Type B pancreatic cell (in vitro differentiated cells): ENCODE data around the gene MSI2. TPM values are rescaled to one million over a fixed set of nuclear protein-coding genes. Genes with fewer than 3 reads are reported as not detected.

Source experiments
- DNase-seq: peaks from one replicate; pipeline ENCODE4 v3.0.0; 2021; ENCODE audit warnings: mixed read lengths; ENCODE audit not compliant: unreplicated experiment; ENCODE audit errors: extremely low spot score
- H3K27ac Mint-ChIP-seq: 2 replicates; pipeline ENCODE4 v1.8.0; 2021; ENCODE audit warnings: mild to moderate bottlenecking, mixed read lengths
- H3K27me3 Mint-ChIP-seq: 2 replicates; pipeline ENCODE4 v1.8.0; 2021; ENCODE audit warnings: mixed read lengths
- H3K36me3 Mint-ChIP-seq: 2 replicates; pipeline ENCODE4 v1.8.0; 2021; ENCODE audit warnings: mixed read lengths
- H3K4me1 Mint-ChIP-seq: one replicate; pipeline ENCODE4 v1.8.0; 2021; ENCODE audit warnings: mixed read lengths; ENCODE audit not compliant: unreplicated experiment
- H3K4me3 Mint-ChIP-seq: 2 replicates; pipeline ENCODE4 v1.8.0; 2021; ENCODE audit warnings: mild to moderate bottlenecking, mixed read lengths
- H3K9me3 Mint-ChIP-seq: 2 replicates; pipeline ENCODE4 v1.8.0; 2021; ENCODE audit warnings: mixed read lengths
- total RNA-seq: library from RNA; stranded (reverse); gene quantifications from 2 replicates; pipeline ENCODE4 v1.2.1, GENCODE V29; 2021; ENCODE audit warnings: low replicate concordance
- TF ChIP-seq, protein P1 (sequence below): fragments of 200-600 bp; sonication (generic); conservative IDR thresholded peaks from 2 replicates; pipeline ENCODE4 v1.5.0; 2021; ENCODE audit warnings: antibody characterized with exemption, mild to moderate bottlenecking

The MSI2 gene
- total RNA-seq, 1 donor from 2014 or later = 158 TPM

DNA sequence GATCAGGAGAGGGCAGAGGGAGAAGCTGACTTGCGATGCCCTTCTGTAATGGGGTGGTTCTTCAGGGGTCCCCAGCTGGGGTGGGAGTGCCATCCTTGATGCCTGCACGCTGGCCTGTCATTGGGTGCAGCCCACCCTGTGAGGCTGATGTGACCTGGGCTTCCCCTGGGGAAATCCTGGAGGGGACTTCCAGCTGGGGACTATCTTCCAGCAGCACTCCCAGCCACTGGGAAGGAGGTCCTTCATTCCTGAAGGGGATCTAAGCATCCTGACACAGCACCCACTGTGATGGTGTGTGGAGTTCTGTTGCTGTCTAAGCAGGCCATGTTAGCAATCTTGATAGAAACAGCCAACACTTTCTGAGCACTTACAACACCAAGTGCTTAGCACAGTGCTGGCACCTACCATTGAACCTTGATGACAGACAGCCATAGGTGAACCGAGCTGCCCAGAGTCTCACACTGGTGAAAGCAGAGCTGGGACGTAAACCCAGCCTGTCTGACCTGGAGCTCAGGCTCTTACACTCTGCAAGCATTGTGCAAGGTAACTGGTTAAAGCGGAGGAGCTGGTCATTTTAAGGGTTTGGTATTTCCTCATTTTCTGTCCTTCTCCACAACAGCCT lies 277.5 kb downstream of the MSI2 start:
- Mint-ChIP-seq H3K9me3 (no peaks in the 10 kb centered on the region), H3K4me3 (no peak overlapping the region), H3K27me3 (no peaks in the 10 kb centered on the region), H3K36me3 (peaks cover 16% of the 10 kb centered on the region), H3K4me1 (peaks cover 82% of the 10 kb centered on the region), H3K27ac (no peak overlapping the region)
- DNase-seq = no peak
- TF ChIP-seq, protein P1, sequence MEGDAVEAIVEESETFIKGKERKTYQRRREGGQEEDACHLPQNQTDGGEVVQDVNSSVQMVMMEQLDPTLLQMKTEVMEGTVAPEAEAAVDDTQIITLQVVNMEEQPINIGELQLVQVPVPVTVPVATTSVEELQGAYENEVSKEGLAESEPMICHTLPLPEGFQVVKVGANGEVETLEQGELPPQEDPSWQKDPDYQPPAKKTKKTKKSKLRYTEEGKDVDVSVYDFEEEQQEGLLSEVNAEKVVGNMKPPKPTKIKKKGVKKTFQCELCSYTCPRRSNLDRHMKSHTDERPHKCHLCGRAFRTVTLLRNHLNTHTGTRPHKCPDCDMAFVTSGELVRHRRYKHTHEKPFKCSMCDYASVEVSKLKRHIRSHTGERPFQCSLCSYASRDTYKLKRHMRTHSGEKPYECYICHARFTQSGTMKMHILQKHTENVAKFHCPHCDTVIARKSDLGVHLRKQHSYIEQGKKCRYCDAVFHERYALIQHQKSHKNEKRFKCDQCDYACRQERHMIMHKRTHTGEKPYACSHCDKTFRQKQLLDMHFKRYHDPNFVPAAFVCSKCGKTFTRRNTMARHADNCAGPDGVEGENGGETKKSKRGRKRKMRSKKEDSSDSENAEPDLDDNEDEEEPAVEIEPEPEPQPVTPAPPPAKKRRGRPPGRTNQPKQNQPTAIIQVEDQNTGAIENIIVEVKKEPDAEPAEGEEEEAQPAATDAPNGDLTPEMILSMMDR = no peak

DNA sequence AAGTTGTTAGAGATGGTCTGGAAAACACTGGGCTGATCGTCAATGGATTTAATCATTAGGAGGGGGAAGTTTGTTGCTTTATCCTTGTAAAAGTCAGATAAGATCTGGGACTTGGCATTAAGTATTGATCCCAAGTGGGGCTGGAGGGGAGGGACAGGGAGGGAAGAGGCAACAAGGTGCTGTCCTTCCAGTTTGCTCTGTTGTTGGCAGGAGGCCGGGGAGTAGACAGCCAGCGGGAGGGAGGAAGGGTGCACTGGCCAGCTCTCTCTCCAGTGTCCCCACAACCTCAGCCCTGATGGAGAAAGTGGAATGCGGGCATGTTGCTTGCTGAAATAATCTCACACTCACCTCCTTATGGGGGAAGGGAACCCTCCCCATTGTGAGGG lies 278.5 kb downstream of the MSI2 start:
- no peak for DNase-seq
- H3K4me3 Mint-ChIP-seq = peak overlapping the region; percentile 26
- H3K27ac Mint-ChIP-seq = no peak overlapping the region
- peaks cover 16% of the 10 kb centered on the region for H3K36me3 Mint-ChIP-seq
- H3K4me1 Mint-ChIP-seq = peaks cover 83% of the 10 kb centered on the region
- no peaks in the 10 kb centered on the region for H3K27me3 Mint-ChIP-seq
- TF ChIP-seq, protein P1 = no peak
- H3K9me3 Mint-ChIP-seq = no peaks in the 10 kb centered on the region

DNA sequence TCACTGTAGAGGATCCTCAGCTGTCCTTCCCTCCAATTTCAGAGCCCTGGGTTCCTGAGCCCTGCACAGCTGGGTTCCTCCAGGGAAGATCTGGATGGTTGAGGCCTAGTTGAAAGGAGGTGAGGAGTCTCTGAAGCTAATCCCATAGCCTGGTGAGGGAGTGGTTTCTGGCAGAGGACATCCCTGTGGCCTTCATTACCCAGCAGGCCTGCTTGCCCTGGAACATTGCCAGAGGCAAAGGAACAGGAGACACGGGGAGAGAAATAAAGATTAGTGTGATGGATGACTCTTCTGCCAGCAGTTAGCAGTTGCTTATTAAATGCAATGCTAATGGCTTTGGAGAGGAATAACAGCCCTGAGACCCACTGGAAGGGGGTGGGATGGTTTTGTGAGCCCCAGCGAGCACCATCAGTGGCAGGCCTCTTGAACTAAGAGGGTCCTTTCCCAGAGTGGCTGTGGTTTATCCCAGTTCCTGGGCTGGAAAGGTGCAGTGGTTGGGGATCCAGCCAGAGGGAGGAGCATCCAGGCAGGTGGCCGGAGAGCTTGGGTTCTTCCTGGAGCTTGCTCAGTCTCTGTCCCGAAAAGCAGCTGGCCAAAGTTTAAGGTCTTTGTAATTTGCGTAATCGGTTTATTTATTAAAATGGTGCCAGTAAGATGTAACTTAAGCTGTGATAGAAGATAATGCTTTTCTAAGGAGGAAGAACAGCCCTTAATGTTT lies 279.1 kb downstream of the MSI2 start:
- H3K4me1 Mint-ChIP-seq = peaks cover 79% of the 10 kb centered on the region
- no peaks in the 10 kb centered on the region for H3K9me3 Mint-ChIP-seq
- peak overlapping the region; percentile 57 for H3K4me3 Mint-ChIP-seq
- no peak for DNase-seq
- TF ChIP-seq, protein P1 = no peak
- peak overlapping the region; percentile 46 for H3K27ac Mint-ChIP-seq
- H3K27me3 Mint-ChIP-seq = no peaks in the 10 kb centered on the region
- H3K36me3 Mint-ChIP-seq = peaks cover 16% of the 10 kb centered on the region

DNA sequence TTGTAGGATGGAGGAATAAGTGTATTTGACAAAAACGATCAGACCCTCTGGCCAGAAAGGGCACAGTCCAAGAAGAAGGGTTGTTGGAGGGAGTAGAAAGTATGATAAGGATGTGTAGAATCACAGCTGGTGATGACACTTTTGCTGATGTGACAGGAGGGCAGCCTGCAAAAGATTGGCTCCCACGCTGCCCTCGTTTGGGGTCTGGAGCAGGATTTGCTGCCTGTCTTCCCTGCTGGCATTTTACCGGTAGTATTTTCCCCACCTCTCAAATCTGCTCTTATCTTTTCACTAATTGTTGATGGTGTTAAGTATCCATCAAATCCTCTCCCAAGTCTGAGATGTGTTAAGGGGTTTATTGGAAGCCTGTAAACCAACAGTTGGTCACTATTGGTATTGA lies 280.0 kb downstream of the MSI2 start:
- Mint-ChIP-seq H3K27ac (peak overlapping the region; percentile 46), H3K9me3 (no peaks in the 10 kb centered on the region), H3K4me1 (peaks cover 82% of the 10 kb centered on the region), H3K27me3 (no peaks in the 10 kb centered on the region), H3K4me3 (peak overlapping the region; percentile 40), H3K36me3 (peaks cover 12% of the 10 kb centered on the region)
- no peak for DNase-seq
- TF ChIP-seq, protein P1 = no peak

DNA sequence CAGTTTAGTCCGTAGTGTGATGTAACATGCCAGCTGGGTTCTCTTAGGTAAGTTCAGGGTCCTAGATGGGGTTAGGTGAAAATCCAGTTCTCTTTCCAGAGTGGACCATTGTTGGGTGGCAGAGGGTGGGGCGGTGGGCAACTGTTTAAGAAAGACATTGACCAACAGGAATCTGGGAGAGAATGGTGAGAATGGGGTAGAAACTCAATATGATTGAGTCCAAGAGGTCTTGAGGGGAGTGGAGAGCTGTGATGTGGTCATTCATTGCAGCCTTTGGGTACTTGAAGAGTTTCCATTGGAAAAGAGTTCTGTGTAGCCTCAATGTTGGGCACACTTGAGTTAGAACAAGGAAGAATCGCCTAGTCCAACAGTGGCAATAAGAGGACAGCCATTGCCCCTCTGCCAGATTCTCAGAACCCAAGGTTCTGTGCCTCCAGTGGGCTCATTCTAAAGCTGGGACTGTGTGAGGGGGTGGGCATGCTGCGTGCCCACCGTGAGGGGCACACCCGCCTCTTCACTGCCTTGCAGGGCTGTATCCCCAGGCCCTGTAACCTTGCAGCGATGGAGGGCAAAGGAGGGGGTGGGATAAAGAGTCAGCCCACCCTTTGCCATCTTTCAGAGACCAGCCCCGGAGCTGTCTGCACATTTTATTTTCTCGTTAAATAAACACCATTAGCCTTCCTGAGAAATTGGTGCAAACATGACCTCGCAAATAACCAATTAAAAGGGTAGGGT lies 280.6 kb downstream of the MSI2 start:
- no peak for DNase-seq
- Mint-ChIP-seq H3K9me3 (no peaks in the 10 kb centered on the region), H3K27ac (peak overlapping the region; percentile 81), H3K36me3 (peaks cover 12% of the 10 kb centered on the region), H3K4me3 (peak overlapping the region; percentile 68), H3K4me1 (peaks cover 82% of the 10 kb centered on the region), H3K27me3 (no peaks in the 10 kb centered on the region)
- TF ChIP-seq, protein P1 = no peak
